GM18909 (cell line): ENCODE measurements around the gene RIC8A.

Experiments used
- ATAC-seq: cut with Tn5 transposase; IDR thresholded peaks from one replicate; pipeline ENCODE4 v1.9.1; 2021; ENCODE audit warnings: mild to moderate bottlenecking; ENCODE audit not compliant: unreplicated experiment, poor library complexity

RIC8A gene

GRCh38 chr11:203945-204586, 3.4 kb upstream of the RIC8A start:
- ATAC-seq, result no peak

GRCh38 chr11:204587-205109, 2.9 kb upstream of the RIC8A start:
- no peak for ATAC-seq

GRCh38 chr11:205221-206001, 2.1 kb upstream of the RIC8A start:
- ATAC-seq, result no peak

GRCh38 chr11:206002-206384, 1.5 kb upstream of the RIC8A start:
- ATAC-seq, result no peak

GRCh38 chr11:206526-207207, 841 bp upstream of the RIC8A start:
- ATAC-seq, result no peak

- ATAC-seq, result no peak
These were observed 314 bp downstream of the RIC8A start for GRCh38 chr11:207863-208180.

- peak; percentile 43 for ATAC-seq
These were observed 841 bp downstream of the RIC8A start for GRCh38 chr11:208181-208916.

GRCh38 chr11:208917-209260, 1.4 kb downstream of the RIC8A start:
- no peak for ATAC-seq

- no peak for ATAC-seq
These were observed 2.0 kb downstream of the RIC8A start for GRCh38 chr11:209275-210121.

GRCh38 chr11:210122-210802, 2.8 kb downstream of the RIC8A start:
- ATAC-seq, result no peak

GRCh38 chr11:210803-211180, 3.3 kb downstream of the RIC8A start:
- ATAC-seq, result no peak

- ATAC-seq, result no peak
These were observed 3.8 kb downstream of the RIC8A start for GRCh38 chr11:211295-211694.

GRCh38 chr11:211741-212140, 4.2 kb downstream of the RIC8A start:
- ATAC-seq, result no peak

- ATAC-seq, result no peak
These were observed 4.9 kb downstream of the RIC8A start for GRCh38 chr11:212150-213100.

GRCh38 chr11:213111-213510, 5.6 kb downstream of the RIC8A start:
- no peak for ATAC-seq

GRCh38 chr11:214083-214482, 6.6 kb downstream of the RIC8A start:
- ATAC-seq, result no peak

GRCh38 chr11:215581-216037, 8.1 kb downstream of the RIC8A start:
- no peak for ATAC-seq
